ENCODE measurements around the gene PRKCH.

Gene PRKCH

DNA sequence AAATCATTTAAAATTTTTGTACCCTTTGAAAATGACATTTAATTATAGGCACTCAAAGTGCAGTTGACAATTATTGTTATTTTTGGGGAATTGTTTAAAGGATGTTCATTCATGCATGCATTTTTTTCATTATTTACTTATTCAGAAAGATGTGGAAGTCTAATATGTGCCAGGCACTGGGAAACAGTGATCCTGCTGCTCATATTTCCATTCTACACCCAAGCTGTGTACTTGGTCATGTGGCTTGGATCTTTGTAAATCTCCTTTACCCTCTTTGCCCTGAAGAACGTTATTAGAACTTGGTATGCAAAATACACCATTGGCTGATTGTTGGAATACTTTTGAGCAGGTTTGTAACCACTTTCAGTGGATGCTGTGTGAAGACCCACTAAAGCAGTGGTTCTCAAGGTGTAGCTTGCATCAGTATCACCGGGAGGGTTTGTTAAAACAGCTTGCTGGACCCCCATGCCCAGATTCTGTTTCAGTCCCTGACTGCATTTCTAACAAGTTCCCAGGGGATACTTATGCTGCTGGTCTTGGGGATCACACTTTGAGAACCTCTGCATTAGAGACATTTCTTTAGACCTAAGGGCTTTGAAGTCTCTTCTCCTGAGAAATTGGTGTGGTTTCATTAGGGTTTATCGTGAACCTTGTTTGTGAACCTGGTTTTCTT lies 47.5 kb downstream of the PRKCH start:
- no peak for DNase-seq

DNA sequence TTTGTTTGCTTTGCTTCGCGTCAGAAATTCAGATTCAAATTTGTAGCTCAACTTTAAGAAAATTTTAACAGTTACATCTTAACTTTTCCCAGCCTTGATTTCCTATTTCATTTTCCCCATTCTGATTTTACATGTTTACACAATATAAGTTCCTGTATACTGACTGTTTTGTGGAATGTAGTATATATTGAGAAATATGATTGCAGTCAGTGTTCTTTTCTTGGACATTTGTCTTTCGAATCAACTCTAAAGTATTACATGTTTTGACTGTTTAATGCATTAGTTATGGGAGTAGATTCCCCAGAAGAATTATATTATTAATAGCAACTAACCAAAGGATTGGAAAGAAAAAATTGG lies 48.1 kb downstream of the PRKCH start:
- DNase-seq = no peak

DNA sequence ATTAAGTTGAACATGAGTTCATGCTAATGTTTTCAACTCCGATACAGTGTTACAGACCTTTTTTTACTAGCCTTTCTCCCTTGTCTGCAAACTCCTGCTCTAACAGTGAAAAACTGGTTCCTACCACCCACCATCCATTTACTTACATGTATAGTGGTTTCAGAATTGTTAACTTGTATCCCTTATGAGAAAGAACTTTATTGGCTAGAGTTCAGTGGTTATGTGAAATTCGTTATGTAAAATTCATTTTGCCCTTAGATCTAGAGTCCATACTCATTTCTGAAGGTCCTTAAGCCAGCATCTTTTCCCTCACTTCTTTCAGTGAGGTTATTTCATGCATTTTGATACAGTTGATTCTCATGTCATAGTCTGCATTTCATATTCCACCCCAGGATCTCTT lies 51.0 kb downstream of the PRKCH start:
- DNase-seq = no peak

DNA sequence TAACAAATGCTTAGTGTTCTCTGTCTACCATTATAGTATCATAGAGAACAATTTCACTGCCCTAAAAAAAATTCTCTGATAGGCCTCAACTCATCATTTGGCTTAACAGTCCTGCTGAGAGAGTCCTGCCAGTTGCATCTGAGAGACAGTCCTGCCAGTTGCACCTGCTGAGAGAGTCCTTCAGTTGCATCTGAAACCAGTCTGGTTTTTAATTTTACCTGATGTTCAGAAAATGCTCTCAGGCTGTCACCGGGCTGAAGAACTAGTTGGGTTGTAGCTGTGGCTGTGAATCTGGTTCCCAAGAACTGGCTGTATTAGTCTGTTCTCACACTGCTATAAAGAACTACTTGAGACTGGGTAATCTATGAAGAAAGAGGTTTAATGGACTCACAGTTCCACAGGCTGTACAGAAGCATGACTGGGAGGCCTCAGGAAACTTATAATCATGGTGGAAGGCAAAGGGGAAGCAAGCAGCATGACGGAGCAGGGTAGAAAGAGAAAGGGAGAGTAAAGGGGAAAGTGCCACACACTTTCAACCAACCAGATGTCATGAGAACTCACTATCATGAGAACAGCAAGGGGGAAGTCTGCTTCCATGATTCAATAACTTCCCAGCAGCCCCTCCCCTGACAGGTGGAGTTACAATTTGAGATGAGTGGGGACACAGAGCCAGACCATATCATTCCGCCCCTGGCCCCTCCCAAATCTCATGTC lies 51.6 kb downstream of the PRKCH start:
- no peak for DNase-seq

DNA sequence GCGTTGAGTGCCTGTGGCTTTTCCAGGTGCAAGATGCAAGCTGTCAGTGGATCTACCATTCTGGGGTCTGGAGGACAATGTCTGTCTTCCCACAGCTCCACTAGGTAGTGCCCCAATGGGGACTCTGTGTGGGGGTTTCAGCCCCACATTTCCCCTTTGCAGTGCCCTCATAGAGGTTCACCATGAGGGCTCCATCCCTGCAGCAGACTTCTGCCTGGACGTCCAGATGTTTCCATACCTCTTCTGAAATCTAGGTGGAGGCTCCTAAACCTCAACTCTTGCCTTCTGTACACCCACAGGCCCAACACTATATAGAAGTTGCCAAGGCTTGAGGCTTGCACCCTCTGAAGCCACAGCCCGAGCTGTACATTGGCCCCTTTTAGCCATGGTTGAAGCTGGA lies 52.9 kb downstream of the PRKCH start:
- DNase-seq = no peak

DNA sequence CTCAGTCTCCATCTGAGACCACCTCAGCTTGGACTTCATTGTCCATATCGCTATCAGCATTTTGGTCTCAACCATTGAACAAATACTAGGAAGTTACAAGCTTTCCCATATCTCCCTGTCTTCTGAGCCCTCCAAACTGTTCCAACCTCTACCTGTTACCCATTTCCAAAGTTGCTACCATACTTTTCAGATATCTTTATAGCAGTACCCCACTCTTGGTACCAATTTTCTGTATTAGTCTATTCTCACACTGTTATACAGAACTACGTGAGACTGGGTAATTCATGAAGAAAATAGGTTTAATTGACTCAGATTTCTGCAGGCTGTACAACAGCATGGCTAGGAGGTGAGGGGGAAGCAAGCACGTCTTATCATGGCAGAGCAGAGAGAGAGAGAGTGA lies 53.8 kb downstream of the PRKCH start:
- no peak for DNase-seq

DNA sequence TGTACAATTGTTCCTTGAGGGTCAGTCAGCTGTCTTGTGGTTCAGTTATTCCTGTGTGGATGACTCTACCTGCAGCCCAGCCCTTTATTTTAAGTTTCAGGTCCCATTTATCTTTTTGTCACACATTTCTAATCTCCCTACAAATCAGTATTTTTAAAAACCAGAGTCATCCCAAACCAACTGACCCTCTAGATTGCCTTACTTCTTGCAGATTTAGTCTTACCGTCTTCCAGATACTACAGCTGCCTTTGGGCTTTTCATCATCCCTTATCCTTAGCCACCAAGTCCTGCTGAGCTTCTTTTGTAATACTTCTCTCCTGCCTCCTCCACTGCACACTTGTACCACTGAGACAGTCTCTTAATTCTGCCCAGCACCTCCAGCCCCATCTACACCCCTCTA lies 54.9 kb downstream of the PRKCH start:
- no peak for DNase-seq

DNA sequence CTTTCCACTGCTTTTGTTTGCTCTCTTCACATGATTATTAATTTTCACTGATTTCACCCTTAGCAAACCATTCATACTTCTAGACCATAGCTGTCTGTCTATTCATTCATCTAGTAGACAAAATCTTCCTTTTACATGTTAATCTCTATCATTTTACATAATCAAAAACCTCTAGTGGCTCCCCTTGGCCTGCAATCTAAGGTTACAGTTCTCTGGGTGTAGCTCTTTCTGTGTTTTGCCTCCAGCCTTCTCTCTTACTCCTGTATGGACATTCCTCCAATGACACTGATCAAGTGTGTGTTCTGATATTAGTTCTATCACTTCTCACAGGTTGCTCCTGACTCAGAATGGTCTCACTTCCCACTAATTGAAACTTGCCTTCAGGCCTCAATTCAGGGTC lies 56.4 kb downstream of the PRKCH start:
- no peak for DNase-seq

DNA sequence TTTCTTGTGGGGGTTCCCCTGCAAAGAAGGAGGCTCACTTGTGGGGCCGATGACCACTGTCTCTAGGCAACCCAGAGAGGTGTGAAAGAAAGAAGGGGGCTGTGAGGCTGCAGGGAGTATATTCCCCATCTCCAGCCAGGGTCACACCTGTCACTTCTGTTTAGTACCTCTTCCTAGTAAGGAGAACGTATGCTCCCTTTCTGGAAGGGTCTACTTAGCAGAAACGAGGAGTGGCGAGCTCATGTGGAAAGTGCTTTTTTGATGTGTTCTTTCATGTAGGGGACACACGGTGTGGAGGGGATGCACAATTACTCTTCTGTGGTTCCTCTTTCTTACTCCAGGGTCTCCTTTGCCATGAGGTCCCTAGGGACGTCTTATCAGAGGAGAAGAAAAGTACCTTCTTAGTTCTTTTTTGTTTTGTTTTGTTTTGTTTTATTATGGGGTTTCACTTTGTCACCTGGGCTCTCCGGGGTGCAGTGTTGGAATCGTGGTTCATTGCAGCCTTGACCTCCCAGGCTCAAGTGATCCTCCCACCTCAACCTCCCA lies 58.3 kb downstream of the PRKCH start:
- DNase-seq = no peak

DNA sequence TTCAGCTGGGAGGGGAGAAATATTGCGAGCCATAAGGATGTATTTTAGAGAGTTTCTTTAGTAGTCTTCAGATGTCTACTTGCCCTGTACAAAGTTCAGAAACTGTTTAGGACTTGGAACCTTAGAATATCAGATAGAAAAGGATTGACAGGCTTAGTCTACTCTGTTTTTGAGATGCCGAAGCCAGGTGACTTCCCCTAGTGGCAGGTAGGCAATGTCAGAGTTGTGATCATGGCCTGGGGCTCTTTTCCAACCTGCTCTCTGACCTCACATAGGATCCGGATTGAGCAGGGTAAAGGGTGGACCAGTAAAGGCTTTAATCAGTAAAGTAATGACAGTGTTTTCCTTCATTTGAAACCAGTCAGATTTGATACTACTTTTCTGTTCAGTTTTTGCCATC lies 59.6 kb downstream of the PRKCH start:
- DNase-seq = no peak

DNA sequence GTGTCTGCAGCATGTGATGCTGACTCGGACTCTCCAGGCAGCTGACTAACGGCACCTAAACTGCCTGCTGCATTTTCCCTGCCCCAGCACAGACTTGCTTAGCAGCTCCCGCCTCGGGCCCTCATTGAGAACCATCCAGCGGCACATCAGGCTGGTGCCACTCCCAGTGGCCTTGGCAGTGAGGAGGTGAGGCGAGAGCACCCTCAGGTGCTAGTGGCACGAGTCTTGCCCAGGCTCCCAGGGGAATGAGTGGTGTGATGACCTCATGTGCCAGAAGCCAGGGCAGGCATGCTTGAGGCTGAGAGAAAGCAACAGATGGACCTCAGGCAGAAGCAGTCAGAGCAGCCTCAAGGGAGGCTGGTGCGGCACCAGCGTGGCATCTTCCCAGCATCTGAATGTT lies 60.2 kb downstream of the PRKCH start:
- no peak for DNase-seq

DNA sequence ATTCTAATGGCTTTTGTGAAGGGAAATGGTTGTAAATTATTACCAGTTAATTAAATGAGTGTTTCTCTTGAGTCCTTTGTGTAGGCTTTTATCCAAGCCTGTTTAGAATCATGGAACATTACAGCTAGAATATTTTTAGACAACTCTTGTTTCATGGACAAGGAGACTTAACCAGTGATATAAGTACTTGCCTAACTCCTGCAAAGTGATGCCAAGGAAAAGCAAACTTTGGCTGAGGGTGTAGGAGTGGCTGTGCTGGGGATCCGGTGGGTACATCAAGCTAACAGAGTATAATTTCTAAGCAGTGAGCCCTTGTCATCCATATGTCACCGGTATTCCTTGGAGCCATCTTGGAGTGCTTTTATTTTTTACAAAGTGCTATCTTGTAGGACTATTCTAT lies 61.5 kb downstream of the PRKCH start:
- DNase-seq = no peak

DNA sequence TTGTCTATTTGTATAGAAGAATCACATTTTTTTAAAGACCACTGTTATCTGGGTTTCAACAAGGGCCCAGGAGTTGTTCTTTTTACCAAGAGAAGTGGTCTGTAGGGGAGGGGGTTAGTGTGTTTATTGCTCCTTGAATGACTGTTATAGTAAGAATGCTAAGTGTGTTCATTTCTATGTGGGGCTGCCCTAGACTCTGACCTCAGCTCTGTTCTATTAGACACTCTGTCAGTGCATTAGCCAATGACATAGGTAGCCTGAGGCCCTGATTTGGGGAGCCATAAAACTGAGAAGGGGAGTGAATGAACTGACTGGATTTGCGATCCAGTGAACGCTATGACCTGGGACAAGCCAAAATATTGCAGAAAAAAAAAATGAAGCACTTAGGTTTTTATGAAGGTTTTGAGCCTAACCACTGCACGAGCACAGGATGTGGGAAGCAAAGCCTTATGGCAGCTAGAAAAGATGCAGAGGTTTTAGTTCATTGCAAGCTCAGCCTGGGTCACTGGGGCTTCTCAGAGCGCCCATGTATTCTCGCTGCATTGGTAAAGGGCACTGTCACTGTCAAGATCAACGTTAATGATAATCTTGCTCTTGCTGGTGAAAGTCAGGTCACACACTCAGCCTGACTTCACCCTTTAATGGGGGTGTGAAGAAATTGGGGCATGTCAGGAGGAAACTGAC lies 63.8 kb downstream of the PRKCH start:
- peak; percentile 21 for DNase-seq

DNA sequence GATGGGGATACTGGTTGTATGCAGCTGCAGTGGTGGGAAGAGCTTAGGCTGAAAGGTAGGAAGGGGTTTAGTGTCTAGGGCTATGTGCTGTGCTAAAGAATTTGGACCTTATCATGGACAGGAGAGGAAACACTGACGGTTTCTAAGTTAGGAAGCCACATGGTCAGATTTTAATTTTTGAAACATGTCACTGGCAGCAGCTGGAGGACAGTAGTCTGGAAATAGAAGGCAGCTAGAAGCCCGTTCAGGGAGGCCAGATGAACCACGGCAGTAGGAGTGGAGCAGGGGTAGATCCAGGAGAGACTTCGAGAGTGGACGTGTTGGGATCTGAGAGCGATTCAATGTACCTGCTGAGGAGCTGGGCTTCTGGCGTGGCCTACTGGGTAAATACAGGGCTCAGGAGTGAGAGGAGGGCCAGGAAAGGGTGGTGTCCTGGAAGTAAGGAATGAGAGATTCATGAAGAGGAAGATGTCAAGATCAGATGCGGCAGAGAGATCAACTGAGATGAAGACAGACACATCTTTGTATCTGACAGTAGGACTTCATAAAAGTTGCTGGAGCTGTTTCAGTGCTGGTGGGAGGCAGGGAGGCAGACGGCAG lies 64.9 kb downstream of the PRKCH start:
- DNase-seq = no peak

DNA sequence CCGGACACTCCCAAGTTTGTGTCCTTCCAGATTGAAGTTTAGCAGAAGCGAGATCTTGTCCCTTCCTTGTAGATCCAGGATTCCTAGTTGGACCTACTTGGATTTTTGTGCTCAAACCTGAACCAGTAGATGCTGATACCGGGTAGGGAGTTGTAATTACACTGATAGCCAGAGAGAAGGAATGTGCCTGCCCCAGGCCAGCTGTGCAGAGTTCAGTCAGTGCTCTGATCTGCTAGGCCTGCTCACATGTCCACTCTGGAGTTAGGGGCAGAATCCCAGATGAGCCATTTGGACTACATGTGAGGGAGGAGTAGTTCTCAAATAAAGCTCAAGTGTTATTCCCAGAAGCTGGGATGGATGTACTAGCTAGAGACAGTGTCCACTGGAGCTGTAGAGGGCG lies 65.7 kb downstream of the PRKCH start:
- no peak for DNase-seq

DNA sequence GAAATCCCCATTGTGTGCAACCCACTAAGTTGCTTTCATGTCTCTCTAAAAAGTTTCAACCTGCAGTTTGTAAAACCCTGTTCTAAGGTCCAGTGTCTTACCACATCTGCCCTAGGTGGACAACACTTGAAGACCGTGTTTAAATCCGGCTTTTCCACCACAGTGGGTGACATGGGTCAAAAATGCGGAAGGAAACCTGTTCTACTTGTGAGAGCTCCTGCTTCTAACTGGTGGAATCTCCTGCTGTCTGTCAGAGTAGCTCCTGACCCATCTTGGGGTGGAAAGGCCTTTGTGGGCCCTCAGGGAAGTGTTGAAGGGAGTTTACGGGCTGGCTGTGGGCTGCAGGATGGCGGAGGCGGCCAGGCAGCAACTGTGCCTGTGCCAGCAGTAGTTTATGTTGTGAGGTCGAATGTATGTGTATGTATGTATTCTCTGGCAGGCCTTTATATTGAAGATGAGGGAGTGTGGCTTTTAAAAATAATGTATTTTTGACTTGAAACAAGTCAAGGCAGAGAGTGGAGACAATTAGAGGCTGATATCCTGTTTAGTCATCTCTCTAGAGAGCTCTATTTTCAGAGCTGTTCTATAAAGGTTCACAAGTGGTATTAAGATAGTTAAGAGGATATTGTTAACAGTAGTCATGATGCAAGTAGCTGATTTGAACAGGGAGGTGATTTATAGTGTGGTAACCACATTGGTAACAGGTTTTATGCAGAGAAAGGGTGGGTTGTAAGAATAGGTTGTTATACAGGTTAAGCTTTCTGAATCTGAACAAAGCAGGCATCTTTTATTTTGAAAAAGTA lies 67.0 kb downstream of the PRKCH start:
- DNase-seq = peak; percentile 37

DNA sequence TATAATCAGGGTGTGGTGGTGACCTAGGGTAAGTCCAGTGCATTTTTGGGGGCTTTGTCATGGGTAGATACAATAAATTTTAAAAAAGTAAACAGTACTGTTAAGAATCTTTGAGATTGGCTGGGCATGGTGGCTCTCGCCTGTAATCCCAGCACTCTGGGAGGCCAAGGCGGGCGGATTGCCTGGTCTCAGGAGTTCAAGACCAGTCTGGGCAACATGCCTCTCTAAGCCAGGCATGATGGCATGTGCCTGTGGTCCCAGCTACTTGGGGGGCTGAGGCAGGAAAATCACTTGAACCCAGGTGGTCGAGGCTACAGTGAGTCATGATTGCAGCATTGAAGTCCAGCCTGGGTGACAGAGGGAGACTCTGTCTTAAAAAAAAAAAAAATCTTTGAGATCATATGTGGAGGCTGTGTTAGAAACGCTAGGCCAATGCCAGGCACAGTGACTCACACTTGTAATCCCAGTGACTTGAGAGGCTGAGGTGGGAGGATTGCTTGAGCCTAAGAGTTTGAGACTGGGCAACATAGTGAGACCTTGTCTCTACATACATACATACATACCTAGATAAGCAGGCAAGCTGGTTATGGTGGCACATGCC lies 67.7 kb downstream of the PRKCH start:
- no peak for DNase-seq

DNA sequence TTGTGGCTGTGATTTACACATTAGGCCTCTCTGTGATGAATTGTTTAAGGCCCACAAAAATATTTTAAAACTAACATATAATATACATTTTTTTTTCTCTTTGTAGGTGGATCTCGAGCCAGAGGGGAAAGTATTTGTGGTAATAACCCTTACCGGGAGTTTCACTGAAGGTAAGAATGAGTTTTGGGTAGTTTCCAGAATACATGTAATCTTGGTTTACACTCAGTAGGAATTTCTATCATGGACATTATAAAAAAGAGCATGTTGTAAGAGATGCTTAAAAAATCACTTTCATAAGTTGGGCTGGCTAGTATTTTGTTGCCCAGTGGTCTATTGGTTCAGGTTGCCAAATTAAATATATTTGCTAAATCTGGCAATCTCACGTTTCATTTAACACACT lies 69.7 kb downstream of the PRKCH start:
- DNase-seq = no peak

DNA sequence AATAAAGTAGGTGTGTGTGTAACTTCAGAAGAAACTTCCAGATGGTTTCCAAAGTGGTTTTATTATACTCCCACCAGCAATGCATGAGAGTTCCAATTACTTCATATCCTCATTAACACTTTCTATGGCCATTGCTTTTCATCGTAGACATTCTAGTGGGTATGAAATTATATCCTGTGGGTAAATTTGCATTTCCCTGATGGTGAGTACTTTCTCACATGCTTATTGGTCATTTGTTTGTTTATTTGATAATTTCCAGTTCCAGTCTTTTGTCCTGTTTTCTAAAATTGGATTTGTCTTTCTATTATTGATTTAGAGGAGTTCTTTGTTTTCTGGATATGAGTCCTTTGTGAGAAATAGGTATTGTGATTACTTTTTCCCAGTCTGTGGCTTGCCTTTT lies 70.9 kb downstream of the PRKCH start:
- DNase-seq = no peak

DNA sequence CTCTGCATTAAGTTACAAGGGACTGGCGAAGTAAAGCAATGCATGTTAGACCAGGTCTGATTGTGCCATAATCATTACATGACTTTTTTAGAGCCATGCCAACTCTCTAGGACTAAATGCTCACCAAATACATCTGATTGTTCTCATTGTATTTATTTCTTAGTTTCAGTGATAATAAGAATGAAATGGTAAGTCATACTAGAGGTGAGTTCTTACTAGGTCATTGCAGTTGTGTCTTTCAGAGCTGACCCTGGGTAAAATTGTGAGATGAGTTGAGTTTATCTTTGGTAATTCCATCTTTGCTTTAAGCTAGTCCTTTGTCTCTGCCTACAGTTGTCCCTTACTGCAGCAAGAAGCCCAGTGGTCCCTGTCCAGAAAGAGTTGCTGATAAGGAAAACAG lies 73.2 kb downstream of the PRKCH start:
- DNase-seq = no peak

DNA sequence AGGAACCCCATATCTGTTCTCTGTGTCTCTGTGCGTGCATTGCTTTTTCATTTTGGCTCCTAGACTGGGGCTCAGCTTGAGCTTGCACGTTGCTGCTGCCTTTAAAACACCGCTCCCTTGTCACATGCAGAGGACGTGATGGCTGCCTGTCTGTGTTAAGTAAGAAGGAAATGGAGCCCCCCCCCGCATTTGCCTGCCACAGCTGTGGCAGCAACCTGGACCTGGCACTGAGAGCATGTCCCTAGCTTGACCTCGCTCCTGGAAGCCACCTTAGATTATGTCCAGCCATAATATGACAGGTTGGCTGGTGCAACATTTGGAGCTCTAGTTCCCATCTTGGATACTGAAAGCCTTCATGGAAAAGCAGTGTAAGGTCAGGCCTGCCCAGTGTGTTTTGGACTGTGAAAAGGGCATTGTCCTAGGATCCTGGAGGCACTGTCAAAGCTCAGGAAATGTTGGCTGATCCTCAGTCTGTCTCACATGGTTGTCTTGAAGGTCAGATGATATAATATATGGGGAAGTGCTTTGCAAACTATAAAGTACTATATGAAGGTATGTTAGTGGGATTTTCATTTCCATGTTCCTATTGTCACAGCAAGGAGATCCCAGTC lies 73.8 kb downstream of the PRKCH start:
- DNase-seq = no peak

DNA sequence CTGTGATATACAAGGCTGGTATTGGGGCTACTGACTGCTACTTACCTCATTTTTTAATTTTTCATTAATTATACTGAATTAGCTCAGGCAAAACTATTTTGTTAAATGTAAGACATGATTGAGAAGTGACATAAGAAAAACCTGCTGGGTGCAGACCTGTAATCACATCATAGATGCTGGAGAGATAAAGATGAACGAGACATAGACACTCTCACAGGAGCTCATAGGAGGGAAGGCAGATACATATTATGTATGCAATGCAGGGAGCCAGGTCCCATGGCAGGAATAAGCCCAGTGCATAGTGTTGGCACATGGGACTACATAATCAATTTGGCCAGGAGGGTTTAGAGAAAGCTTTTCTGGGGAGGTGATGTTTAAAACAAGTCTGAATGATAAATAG lies 74.9 kb downstream of the PRKCH start:
- DNase-seq = no peak

Data from stimulated activated naive CD4-positive, alpha-beta T cell treated with Interleukin-2 at 50 U/mL for 16 hours (primary cell).